H1 (cell line): Measurements from ENCODE around the gene P2RY11.

Experiments
- BACH1 ChIP-seq: IDR thresholded peaks from 2 replicates; pipeline ENCODE4 v1.6.1; 2012; ENCODE audit warnings: low read length, improper control_type of control experiment
- BRCA1 ChIP-seq: IDR thresholded peaks from 2 replicates; pipeline ENCODE4 v1.6.1; 2012; ENCODE audit warnings: low read depth, low read length, improper control_type of control experiment
- CHD1 ChIP-seq: IDR thresholded peaks from 2 replicates; pipeline ENCODE4 v1.6.1; 2012; ENCODE audit warnings: low read depth, low read length, improper control_type of control experiment
- CTCF ChIP-seq, 3 experiments: IDR thresholded peaks; 1 replicate in 2 of 3; 2 replicates in 1 of 3; pipeline versions ENCODE4 v1.5.1 to v1.6.1; 2011; ENCODE audit warnings: low read length in 3 of 3, mild to moderate bottlenecking in 3 of 3, inconsistent platforms in 2 of 3, low read depth in 1 of 3, moderate library complexity in 1 of 3; ENCODE audit not compliant: insufficient read depth in 1 of 3; ENCODE audit errors: control extremely low read depth in 1 of 3
- EZH2 ChIP-seq: fragments of 200-600 bp; sonication (generic); IDR thresholded peaks from 2 replicates; pipeline ENCODE4 v1.7.1; 2012; ENCODE audit warnings: low read depth, mild to moderate bottlenecking, moderate library complexity, low read length, inconsistent platforms; ENCODE audit not compliant: severe bottlenecking
- POLR2A ChIP-seq, 2 experiments: IDR thresholded peaks; 1 replicate in 1 of 2; 2 replicates in 1 of 2; pipeline ENCODE4 v1.6.1; 2011; ENCODE audit warnings: low read depth in 2 of 2, low read length in 2 of 2, mild to moderate bottlenecking in 2 of 2; ENCODE audit errors: control extremely low read depth in 1 of 2
- POLR2AphosphoS5 ChIP-seq: IDR thresholded peaks from 2 replicates; pipeline ENCODE4 v1.6.1; 2011; ENCODE audit warnings: low read depth, low read length
- SP1 ChIP-seq: IDR thresholded peaks from 2 replicates; pipeline ENCODE4 v1.6.1; 2011; ENCODE audit warnings: low read depth, low read length
- TAF1 ChIP-seq: IDR thresholded peaks from 2 replicates; pipeline ENCODE4 v1.6.1; 2011; ENCODE audit warnings: mild to moderate bottlenecking, low read depth, low read length
- TBP ChIP-seq: IDR thresholded peaks from 2 replicates; pipeline ENCODE4 v1.6.1; 2011; ENCODE audit warnings: low read depth, low read length, improper control_type of control experiment
- TF ChIP-seq, protein P1 (sequence below): IDR thresholded peaks from 2 replicates; pipeline ENCODE4 v1.6.1; 2012; ENCODE audit warnings: inconsistent platforms
- TF ChIP-seq, protein P2 (sequence below): IDR thresholded peaks from 2 replicates; pipeline ENCODE4 v1.6.1; 2011; ENCODE audit warnings: low read depth, mild to moderate bottlenecking, low read length; ENCODE audit not compliant: insufficient read depth
- TF ChIP-seq, protein P3 (sequence below): IDR thresholded peaks from 2 replicates; pipeline ENCODE4 v1.6.1; 2012; ENCODE audit warnings: low read length, inconsistent platforms

DNA sequence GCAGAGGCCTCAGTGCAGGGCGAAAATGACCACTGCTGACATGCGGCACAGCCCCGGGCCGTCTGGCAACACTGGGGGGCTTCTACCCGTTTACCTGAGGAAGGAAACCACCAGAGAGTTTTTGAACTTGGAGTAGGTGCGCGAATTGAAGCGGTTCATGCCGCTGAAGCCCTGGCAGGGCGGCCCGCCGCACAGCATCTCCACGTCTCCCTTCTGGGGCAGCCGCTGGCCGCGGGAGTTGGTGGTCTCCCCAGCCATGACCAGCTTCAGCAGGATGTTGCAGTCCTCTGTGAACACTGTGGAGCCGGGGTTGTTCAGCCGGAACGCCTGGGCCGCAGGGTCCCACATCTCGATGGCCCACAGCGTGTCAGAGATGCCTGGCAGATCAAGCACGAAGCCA lies 28.5 kb downstream of the P2RY11 start:
- no peak for TF ChIP-seq CTCF (IDR thresholded peaks at IDR 0.05; ENCODE audit: control extremely low read depth in 1 of 3, insufficient read depth in 1 of 3, low read depth in 1 of 3, low read length in 3 of 3)
- TF ChIP-seq, protein P1, sequence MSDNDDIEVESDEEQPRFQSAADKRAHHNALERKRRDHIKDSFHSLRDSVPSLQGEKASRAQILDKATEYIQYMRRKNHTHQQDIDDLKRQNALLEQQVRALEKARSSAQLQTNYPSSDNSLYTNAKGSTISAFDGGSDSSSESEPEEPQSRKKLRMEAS, result no peak
- TF ChIP-seq CHD1, result no peak
- no peak for TF ChIP-seq TAF1
- no peak for TF ChIP-seq EZH2
- TF ChIP-seq, protein P2, sequence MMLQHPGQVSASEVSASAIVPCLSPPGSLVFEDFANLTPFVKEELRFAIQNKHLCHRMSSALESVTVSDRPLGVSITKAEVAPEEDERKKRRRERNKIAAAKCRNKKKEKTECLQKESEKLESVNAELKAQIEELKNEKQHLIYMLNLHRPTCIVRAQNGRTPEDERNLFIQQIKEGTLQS, result no peak
- TF ChIP-seq POLR2A (IDR thresholded peaks at IDR 0.05; ENCODE audit: control extremely low read depth in 1 of 2, low read depth in 2 of 2, low read length in 2 of 2), result no peak
- TF ChIP-seq BACH1, result no peak
- no peak for TF ChIP-seq TBP
- no peak for TF ChIP-seq POLR2AphosphoS5
- TF ChIP-seq, protein P3, sequence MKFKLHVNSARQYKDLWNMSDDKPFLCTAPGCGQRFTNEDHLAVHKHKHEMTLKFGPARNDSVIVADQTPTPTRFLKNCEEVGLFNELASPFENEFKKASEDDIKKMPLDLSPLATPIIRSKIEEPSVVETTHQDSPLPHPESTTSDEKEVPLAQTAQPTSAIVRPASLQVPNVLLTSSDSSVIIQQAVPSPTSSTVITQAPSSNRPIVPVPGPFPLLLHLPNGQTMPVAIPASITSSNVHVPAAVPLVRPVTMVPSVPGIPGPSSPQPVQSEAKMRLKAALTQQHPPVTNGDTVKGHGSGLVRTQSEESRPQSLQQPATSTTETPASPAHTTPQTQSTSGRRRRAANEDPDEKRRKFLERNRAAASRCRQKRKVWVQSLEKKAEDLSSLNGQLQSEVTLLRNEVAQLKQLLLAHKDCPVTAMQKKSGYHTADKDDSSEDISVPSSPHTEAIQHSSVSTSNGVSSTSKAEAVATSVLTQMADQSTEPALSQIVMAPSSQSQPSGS, result no peak
- no peak for TF ChIP-seq BRCA1
- no peak for TF ChIP-seq SP1
